Activated CD8-positive, alpha-beta memory T cell treated with anti-CD3 and anti-CD28 coated beads for 1 hour (primary cell): ENCODE results near the gene ABTB2.

Experiments
- DNase-seq, 2 donors: peaks; one replicate each; pipeline ENCODE4 v3.0.0-alpha.2; 2020; ENCODE audit warnings: low read depth in 1 of 2; ENCODE audit errors: extremely low read depth in 1 of 2

Gene ABTB2

GRCh38 chr11:34344410-34344767, 13.4 kb downstream of the ABTB2 start:
- no peak for DNase-seq

- no peak for DNase-seq
Measured at GRCh38 chr11:34343686-34344085, 14.1 kb downstream of the ABTB2 start.

- no peak for DNase-seq
Measured at GRCh38 chr11:34343153-34343552, 14.7 kb downstream of the ABTB2 start.

DNA sequence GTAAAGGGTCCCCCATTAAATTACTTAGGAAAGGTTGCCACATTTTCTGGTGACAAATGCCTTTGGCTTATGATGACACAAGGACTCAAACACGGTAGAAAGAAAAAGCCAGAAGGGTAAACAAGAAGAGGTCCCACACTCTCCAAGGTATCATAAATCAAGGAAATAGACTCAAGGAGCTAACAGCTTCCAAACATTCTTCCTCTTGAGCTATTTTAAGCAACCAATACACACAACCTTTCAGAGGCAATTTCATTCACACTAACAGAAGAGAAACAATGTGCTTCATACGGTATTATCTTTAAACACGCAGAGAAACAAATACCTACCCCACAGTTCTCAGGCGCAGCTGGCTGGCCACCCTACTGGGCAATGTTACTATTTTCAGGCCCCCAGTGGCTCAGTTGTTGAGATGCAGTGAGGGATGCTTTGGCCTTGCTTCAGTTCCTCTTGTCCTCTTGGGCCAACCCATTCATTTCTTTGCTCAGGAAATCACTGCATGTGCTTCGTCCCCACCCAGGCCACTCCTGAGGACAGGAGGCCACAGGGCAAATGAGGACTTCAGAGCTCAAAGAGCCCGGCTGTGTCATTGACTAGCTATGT, 15.8 kb downstream of the ABTB2 start:
- DNase-seq, result no peak

DNA sequence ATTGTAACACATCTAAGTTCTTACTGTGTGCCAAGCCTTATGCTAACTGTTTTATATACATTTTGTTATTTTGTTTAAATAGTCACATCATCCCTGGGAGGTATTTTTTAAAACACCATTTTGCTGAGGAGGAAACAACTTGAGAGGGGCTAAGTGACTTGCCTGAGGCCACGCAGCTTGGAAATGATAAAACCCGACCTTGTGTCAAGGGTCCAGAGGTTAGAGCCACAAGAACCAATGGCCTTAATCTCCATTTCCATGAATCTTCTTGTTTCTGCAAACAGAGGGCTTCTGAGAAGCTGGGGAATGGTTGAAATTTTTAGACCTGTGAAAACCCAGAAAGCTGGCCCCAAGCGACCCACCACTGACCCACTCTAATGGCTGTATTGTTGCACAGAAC, 16.7 kb downstream of the ABTB2 start:
- DNase-seq, result no peak

DNA sequence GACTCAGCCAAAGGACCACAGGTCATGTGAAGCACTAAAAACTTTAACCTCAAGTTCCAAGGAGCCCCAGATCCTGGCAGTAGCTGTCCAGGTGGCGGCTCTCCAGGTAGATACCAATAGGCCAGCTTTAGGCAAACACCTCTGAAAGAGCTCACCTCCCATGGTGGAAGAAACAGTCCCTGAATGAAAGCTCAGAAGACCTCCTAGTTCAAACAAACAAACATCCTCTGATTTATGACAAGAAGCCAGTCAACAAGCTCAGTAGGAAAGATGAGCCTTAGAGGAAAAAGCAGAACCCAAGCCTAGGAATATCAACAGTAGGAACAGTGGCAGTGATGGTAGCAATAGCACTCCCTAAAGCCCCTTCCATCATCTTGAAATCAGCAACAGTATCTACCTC, 17.2 kb downstream of the ABTB2 start:
- no peak for DNase-seq

- DNase-seq, result no peak
Measured at GRCh38 chr11:34339149-34340064, 18.4 kb downstream of the ABTB2 start.

DNA sequence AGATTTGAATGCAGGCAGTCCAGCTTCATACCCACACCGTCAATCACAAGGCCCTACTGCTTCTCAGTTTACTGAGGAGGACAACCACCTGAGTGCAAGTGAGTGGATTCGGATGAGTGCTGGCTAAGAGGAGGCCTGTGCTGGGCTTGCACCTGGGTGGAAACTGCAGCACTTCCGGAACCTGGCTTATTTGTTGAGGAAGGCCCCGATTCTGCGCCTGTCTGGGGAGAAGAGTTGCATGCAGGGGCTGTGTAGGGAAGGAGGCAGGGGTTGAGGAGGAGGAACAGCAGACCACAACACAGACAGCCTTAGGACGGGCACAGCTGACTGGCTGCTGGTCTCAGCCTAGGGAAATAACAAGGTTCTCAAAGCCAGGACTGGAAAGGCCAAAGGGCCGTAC, 20.8 kb downstream of the ABTB2 start:
- DNase-seq, result no peak

DNA sequence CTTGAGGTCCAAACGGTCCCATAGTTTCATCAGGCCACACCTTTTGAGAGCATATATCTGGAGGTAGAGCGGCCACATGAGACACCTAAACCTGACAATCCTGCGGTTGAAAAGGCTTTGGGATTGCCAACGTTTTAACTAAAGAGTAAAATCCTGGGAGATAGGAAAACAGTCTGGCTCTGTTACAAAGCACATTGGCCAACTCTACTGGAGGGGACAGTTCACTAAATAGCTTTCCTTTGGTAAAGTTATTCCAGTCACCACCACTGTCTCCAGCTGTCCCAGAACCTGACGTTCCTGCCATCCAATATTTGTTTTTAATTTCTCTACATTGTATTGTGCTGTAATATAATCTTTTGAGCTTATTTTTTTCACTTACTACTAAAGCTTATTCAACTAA, 22.0 kb downstream of the ABTB2 start:
- no peak for DNase-seq

- DNase-seq, result no peak
Measured at GRCh38 chr11:34335331-34335730, 22.5 kb downstream of the ABTB2 start.

GRCh38 chr11:34333787-34334186, 24.0 kb downstream of the ABTB2 start:
- DNase-seq, result no peak

DNA sequence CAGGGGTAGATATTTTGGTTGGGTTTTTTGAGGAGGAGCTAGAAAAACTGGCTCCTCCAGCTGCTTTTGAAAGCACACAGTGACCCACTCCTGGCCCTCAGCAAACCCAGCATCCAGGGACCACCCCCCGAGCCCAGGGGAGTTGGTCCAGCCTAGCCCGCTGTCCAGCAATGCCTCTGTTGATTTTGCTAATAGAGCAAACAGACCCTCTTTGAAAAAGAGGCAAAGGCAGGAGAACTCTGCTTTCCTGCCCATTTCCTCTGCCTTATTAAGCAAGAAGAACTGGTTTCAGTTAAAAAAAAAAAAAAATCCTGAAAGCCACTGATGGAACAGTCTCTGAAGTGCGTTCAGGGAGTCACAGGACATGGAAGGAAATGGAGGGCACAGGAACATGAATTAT, 25.3 kb downstream of the ABTB2 start:
- no peak for DNase-seq

DNA sequence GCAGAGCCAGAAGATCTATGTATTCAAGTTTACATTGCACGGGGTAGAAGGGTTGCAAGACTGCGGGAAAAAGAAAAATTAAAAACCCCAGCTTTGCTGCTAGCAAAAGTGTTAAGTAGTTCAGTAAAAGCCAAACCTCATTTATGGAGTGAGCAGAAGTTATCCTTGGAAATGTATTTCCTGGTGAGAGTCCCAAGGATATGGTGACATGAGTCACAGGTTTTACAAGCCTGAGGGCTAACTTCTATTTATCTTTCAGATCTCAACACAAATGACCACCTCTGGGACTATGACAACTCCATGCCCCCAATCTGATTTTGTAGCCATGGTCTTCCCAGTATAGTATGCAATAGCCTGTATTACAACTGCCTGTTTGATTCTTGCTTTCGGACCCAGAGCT, 26.1 kb downstream of the ABTB2 start:
- no peak for DNase-seq

DNA sequence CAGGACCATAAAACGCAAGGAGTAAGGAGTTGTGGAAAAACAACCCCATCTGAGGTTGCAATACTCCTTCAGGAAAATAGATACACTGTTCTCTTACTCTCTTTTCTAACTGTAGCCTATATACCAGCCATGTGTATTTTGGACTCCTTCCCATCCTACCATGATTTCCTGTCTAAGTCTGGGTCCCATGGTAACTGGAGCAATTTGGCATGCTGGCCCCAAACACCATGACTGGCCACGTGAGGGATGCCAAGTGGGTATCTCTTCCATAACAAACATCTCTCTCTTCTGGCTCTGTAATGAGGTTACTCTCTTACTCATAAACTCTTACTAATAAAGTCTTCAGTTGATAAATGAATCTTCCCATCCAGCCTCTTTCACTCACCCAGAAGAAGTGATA, 26.5 kb downstream of the ABTB2 start:
- no peak for DNase-seq

DNA sequence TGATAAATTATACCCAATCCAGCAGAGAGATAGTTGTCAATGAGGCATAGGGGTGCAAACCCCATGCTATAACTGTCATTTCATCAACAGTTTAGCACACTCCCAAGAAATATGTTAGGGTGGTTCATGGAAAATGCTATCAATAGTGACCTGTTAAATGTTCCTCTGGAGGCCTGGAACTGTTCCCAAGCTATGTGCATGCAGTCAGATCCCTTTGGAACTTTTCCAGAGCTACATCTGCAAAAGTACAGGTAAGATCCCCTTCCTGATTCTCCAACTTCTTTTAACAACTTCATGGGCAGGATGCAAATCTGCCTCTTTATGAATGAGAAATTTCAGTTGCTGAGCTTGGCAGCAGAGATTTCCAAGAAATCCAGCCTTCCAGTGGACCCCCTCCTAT, 27.2 kb downstream of the ABTB2 start:
- DNase-seq, result no peak

GRCh38 chr11:34329876-34330275, 27.9 kb downstream of the ABTB2 start:
- no peak for DNase-seq

- no peak for DNase-seq
Measured at GRCh38 chr11:34328632-34328910, 29.2 kb downstream of the ABTB2 start.

DNA sequence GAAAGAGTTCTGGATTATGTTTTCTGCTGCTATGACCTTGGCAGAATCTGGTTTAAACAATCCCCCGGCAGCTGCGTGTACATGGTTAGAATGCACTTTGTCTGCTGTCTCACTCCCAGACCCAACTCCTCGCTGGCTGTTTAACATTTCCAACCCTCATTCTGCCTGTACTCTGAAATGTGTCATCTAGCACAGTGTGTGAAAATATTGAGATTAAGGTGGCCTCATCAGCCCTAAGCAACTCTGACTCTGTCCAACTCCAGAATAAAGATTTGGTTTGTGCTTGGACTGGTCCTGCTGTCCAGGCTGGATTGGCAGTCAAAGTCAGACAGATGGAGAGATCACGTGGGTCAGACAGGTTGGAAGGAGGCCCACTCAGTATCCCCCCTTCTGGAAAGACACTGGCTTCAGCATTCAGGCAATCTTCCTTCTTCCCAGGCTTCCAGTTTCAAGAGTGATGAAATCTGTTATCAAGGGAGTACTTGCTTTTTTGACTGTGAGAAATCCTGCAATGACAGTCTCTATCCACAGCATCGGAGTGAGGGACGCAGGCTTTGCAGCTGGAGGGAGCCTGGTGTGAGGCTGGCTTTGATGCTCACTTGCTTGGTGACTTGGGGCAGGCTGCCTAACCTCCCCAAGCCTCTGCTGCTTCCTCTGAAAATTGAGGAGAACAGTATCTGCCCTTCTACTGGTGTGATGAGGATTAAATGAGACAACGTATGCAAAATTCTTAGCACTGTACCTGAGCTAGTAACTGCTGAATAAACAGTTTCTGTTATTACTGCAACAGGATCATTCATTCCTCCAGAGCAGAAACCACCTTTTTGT, 29.8 kb downstream of the ABTB2 start:
- no peak for DNase-seq

GRCh38 chr11:34324466-34324865, 33.3 kb downstream of the ABTB2 start:
- no peak for DNase-seq

DNA sequence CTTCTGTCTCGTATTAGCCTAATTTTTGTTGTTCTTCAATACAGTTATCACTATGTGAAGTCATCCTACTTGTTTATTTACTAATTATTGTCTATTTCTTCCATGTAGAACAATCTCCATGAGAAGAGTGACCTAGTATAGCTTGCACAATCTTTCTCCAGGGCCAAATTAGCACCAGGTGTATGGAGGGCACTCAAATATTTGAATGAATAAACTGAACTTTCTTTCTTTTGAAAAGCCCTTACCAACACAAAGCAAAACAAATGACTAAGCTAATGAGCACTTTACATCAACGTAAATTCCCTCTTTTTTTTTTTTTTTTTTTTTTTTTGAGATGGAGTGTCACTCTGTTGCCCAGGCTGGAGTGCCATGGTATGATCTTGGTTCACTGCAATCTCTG, 34.2 kb downstream of the ABTB2 start:
- DNase-seq, result no peak

DNA sequence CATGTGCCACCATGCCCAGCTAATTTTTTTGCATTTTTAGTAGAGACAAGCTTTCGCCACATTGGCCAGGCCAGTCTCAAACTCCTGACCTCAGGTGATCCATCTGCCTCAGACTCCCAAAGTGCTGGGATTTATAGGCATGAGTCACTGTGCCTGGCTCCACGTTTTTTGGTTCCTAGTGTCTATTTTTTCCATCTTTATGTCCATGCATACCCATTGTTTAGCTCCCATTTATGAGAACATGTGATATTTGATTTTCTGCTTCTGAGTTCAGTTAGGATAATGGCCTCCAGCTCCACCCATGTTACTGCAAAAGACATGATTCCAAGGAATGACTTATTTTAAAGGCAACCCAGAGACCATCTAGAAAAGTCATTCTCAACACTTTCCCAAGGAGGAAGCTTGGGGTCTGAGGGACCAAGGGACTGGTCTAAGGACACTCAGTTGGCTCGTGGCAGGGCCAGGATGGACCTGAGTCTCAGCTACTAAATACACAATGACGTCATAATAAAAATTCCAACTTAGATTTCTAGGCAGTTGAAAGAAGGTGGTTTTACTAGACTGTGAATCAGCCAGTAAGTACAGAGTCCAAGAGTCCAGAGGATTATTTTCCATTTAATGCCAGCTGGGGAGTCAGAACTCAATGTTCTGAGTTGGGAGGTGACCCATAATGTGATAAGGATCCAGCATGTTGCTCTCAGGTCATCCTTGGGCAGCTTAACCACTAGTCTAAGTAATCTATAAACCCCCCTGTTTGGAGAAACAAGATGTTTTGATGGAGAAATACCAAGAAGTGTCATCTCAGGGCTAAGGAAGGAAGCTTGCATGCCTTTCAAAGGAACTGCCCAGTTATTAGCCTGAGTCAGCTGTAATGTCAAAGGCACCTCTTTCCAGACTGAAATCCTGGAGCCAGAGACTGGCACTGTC, 39.4 kb downstream of the ABTB2 start:
- no peak for DNase-seq
